D341Med (cell line): Measurements from ENCODE around the gene KIF20B.
"Not testable (repeated sequence)": the region's sequence is repeated elsewhere in the genome, so short reads cannot be mapped to it uniquely, and the experiment has no call there.

ENCODE experiments used
- DNase-seq: peaks from one replicate; pipeline ENCODE4 v3.0.0; 2012; ENCODE audit warnings: low spot score

Gene KIF20B

DNA sequence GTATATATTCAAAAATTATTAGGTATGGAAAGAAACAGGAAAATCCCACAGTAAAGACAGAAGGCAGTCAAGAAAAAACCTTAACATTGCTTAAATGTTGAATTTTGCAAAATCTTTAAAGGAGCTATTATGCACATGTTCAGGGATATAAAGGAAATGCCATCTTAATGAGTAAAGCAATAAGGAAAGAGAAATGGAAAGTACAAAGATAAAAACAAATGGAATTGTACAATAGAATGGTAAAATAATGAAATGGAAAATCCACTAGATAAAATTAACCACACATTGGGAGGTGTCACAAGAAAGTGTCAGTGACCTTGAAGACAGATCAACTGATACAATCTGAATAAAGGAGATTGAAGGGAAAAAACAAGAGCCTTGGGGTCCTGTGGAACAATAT lies 82.0 kb downstream of the KIF20B start:
- no peak for DNase-seq

GRCh38 chr10:89785095-89785494 lies 83.7 kb downstream of the KIF20B start:
- DNase-seq = no peak

DNA sequence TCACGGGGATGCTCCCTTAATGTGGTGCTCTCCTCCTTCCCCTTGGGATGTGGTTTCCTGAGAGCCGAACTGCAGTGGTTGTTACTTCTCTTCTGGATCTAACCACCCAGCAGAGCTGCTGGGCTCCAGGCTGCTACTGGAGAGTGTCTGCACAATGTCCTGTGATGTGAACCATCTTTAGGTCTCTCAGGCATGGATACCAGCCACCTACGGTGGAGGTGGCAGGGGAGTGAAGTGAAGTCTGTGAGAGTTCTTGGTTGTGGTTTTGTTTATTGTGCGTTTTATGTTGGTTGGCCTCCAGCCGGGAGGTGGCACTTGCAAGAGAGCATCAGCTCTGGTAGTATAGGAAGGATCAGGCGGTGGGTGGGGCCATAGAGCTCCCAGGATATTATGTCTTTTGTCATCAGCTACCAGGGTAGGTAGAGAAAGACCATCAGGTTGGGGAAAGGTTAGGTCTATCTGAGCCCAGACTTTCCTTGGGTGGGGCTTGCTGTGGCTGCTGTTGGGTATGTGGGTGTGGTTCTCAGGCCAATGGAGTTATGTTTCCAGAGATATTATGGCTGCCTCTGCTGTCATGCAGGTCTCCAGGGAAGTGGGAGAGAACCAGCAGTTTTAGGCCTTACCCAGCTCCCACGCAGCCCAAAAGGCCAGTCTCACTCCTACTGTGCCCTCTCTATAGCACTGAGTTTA lies 87.9 kb downstream of the KIF20B start:
- DNase-seq = no peak

- DNase-seq = no peak
Measured at GRCh38 chr10:89792187-89792586, 90.8 kb downstream of the KIF20B start.

- peak; percentile 49 for DNase-seq
Measured at GRCh38 chr10:89793649-89794254, 92.4 kb downstream of the KIF20B start.

DNA sequence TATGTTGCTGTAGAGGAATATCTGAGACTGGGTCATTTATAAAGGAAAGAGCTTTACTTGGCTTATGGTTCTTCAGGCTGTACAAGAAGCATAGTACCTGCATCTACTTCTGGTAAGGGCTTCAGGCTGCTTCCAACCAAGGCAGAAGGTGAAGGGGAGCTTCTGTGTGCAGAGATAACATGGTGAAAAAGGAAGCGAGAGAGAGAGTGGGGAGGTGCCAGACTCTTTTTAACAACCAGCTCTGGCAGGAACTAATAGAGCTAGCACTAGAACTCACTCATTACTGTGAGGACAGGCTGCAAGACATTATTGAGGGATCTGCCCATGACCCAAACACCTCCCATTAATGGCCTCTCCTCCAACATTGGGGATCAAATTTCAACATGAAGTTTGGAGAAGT lies 94.5 kb downstream of the KIF20B start:
- no peak for DNase-seq

GRCh38 chr10:89798092-89798491 lies 96.7 kb downstream of the KIF20B start:
- no peak for DNase-seq

DNA sequence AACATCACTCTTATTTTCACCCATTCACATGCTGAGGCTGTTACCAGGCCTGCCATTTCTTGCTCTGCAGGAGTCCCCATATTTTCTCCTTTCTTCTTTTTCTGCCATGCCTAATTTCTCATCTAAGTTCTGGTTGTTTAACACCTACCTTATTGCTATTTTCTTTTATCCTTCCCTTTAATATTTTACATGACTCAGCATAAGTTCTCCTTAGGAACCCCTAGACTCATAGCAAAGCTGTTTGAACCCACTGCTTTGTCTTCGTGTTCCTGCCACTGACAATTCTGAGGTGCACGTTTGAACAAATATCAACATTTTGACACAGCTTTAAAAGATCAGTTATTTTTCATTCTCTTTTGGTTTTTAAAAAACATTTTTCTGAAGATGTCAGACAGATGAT lies 98.2 kb downstream of the KIF20B start:
- DNase-seq = no peak

GRCh38 chr10:89805599-89806013 lies 104.2 kb downstream of the KIF20B start:
- DNase-seq = no peak

GRCh38 chr10:89808842-89809241 lies 107.5 kb downstream of the KIF20B start:
- no peak for DNase-seq

DNA sequence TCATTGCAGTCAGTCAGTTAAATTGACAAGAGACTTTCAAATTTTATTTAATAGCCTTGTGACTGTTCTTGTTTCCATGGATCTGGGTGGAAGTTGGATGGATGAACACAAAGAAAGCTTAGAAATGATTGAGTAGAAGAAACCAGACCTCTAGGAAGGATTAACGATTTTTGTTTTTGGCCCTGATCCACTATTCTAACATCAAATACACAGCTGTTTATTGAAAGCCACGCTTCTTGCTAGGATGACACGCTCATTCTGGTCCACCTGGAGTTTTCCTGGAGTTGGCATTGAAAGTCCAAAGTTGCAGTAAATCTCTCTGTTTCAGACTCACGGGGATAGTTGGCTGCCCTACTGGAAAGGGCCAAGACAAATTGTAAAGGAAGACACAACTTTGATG lies 108.4 kb downstream of the KIF20B start:
- DNase-seq = no peak

DNA sequence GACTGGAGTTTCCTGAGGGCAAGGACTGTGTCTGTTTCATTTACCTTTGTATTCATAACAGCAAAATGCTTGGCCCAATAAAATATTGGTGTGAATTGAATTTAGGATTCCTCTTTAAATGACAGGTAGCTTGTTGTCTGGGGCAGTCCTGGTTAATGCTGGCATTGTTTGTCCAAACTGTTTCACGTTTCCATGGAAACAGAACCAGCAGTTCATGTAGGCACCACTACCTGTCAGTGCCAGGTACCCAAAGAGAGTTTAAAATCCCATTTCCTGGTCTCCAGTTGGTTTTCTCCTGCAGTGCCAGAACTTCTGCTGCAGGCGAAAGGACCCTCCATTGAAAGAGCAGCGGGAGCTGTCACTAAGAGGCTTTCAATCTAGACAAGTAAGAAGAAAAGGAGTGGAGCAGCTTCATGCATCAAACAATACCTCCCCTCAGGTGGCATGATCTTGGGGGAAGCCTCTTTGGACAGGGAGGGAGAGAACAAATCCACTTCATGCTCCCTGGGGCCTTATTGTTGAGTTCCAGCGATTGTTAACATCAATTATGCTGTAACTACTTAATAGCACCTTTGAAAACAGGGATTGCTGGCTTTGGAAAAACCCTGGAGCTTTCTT lies 109.6 kb downstream of the KIF20B start:
- no peak for DNase-seq

GRCh38 chr10:89813546-89813945 lies 112.2 kb downstream of the KIF20B start:
- no peak for DNase-seq

GRCh38 chr10:89814278-89814677 lies 112.9 kb downstream of the KIF20B start:
- DNase-seq = no peak

- DNase-seq = no peak
Measured at GRCh38 chr10:89815049-89815853, 113.9 kb downstream of the KIF20B start.

GRCh38 chr10:89819008-89819407 lies 117.6 kb downstream of the KIF20B start:
- not testable (repeated sequence) for DNase-seq
